HG02852 (cell line): ENCODE results near the gene PTPRK.

Experiments used
- ATAC-seq: cut with Tn5 transposase; IDR thresholded peaks from one replicate; pipeline ENCODE4 v1.9.1; 2021; ENCODE audit warnings: mild to moderate bottlenecking, moderate library complexity; ENCODE audit not compliant: unreplicated experiment

Gene PTPRK

DNA sequence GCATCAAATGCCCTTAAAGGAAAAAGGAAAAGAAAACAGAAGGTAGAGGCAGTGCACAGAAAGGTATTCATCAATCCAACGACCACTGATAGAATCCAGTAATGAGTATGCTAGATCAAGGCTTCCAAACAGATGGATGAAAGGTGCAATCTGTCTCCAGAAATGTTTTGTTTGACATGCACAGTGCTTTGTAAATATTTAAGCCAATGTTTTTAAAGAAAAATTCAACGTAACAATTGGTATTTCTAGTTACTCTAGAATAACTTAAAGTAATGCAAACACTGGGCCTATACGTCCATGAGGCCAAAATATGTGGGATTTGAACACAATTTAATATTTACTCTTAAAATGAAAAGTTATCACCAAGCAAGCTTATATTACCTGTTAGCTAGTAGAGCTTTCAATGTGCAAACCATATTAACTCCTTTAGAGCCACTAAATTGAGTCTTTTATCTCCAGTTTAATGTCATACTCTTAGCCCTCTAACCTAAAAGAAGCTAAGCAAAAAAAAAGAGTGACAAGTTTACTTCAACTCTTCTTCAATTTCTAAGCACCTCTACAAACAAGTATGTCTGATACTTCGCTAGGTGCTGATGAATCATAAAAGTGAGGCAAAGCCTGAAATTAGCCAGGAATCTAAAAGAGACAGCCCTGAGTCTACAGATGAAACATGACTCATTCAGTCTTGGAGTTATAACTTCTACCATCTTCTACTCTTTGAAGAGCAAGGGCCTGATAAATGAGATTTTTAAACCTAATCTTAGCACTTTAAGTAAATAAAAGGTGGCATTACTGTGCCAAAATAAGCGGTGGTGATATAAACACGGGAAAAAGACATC is 169.8 kb downstream of the PTPRK start:
- ATAC-seq = no peak

DNA sequence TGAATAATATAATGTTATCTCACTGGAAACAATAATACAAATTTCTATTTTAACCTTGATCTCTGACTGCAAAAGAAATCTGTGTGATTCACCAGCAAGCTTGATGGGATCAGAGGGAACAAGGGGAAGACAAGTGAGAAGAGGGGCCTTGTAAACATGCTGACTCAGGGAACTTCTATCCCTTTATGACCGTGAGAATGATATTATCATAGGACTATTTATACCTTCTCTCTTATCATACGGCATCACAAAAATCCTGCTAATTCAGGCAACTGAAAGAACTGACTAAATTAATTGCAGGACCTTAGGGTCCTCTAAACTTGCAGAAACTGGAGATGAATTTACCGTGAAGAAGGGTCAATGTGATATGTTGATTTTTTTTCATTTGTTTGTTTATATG is 173.3 kb downstream of the PTPRK start:
- no peak for ATAC-seq

DNA sequence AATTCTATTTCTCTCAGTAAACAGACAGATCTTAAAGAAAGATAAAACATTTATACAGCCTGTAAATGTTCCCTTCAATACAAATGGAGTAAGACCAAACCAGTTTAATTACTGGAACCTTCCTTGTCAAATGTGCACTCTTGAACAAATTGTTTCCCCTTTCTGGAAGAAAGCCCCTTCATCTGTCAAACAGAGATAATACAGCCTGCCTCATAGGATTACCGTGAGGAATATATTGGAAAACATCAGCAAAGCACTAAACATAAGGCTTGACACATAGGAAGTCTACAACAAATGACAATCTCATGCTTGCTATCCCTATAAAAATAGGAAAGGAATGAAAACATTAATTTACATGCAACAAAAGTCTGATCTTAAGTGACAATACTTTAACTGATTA is 173.8 kb downstream of the PTPRK start:
- ATAC-seq = no peak

DNA sequence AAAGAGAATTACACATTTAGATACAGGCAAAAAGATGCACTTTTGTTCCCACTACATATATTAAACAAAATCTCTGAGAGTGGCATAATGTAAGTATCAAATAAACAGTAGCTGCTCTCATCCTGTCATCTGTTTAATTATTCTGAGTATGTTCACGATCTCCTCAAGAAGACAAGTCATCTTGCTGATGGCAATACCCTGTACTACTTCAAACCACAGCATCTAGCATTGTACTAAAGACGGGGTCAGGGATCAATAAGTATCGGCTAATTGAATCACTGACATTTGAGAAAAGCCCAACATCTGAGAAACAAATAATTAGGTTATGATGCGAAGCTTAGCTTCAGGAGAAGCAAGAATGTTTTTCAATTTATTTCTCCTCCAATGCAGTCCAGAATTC is 175.1 kb downstream of the PTPRK start:
- no peak for ATAC-seq

DNA sequence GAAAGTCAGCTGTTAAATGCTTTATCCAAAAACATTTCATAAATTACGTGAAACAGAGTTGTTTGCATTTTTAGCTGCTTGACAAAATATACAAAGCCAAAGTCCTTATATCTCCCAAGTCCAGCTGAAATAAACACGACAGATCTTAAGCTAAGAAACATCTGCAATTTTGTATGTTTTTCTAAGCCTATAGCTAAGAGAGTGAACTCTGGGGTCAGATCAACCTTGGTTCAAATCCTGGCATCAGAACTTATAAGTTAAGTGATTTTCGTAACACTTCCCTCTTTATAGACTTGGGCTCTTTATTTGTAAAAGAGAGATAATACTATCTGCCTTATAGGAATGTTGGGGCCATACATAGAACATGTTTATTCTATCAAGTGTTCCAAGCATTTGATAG is 176.7 kb downstream of the PTPRK start:
- ATAC-seq = no peak

DNA sequence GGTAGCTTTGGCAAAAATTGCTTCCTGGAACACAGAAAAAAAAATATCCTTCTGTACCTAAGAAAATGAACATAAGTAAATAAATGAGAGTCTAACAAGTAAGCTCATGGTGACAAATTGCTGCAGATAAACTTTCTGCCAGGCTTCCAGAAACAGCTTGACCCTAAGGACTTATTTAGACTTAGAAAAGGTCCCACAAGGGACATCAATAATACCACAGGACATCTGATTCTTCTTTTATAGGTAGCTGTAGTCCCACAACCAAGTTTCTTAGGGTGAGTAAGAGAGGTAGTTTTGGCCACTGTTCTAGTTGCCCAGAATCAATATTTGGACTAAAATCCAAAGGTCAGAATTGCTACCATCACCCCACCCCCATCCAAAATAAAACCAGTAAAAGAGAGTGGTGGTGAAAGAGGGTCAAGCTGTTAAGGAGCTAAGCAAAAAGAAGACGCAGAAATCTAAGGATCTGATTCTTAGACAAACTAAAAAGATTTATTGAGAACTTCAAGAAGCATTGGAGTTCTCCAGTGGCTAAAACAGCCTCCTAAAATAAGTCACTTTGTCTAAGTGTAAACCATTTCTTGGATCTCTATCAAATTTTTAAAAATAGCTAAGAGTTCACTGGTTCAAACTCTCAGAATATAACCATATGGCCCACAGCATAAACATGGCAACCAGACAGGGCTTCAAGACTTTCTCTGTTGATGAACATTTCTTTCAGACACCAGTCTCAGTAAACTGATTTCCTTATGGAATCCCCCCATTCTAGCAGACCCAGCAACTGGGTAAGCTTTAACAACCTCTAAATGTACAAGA is 180.6 kb downstream of the PTPRK start:
- no peak for ATAC-seq

DNA sequence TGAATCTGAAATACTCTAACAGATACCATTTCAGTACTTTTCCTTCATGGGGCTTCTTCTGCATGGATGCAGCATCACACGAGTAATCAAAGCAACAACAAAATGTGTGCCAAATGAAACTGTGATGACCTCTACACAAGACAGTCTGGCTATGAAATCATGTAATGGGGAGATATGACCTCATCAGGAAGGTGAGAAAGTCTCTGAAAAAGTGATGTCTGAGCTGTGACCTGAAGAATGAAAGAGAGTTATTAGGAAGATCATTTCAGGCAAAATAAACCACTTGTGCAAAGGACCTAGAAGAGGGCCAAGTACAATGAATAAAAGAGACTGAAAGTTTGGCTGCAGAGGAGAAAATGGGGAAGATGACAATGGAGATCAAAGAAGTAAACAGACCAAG is 182.8 kb downstream of the PTPRK start:
- ATAC-seq = no peak

DNA sequence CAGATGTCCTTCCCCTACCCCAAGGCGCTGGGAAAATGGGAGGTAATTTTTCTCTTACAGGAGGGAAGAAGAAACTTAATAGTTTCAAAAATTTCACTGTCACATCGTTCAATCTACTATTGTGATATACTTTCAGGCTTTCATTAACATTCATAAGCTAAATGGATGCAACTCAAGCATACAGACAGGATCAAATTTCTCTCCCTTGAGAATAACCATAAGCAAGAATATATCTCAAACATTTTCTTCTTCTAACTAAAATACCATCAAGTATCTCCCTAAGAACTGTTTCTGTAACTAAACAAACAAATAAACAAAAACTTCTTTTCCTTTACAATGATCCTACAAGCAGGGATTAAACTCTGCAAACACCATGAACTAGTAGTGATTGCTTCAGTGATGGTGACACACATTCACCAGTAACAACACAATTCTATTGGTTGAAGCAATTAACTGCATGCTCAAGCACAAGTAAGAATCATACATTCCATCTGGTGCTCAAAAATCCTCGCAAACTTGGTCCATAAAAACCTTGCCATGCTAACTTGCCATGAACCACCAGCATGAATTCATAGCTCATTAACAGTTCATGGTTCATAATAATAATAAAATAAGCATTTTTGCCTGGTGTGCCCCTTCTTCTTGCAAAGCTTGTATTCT is 183.8 kb downstream of the PTPRK start:
- ATAC-seq = no peak

DNA sequence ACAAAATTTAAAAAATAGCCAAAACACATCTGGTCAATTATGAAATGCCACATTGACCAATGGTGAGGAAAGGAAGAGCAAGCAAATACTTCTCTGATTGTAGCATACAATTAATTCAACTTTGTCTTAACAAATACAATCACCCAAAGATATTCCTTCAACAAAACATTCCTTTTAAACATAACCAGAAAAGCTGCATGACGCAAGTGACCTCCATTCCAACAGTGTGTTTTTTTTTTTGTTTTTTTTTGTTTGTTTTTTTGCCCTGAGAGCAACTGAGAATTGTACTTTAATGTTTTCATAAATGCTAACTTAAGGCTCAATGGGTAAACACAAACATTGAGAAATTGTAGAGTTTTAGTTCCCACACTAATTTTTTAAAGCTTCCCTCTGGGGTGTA is 184.4 kb downstream of the PTPRK start:
- no peak for ATAC-seq

DNA sequence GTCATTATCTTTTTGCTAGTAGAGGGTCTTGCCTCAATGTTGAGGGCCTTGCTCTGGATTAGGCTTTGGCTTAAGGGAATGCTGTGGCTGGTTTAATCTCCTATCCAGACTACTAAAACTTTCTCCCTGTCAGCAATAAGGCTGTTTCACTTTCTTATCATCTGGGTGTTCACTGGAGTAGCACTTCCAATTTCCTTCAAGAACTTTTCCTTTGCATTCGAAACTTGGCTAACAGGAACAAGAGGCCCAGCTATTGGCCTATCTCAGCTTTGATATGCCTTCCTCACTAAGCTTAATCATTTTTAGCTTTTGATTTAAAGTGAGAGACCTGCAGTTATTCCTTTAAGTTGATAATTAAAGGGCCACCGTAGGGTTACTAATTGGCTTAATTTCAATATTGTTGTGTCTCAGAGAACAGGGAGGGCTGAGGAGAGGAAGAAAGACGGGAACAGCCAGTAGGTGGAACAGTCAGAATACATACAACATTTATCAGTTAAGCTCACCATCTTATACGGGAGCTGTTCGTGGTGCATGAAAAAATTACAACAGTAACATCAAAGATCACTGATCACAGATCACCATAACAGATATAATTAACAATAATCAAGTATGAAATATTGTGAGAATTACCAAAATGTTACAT is 186.7 kb downstream of the PTPRK start:
- ATAC-seq = no peak

DNA sequence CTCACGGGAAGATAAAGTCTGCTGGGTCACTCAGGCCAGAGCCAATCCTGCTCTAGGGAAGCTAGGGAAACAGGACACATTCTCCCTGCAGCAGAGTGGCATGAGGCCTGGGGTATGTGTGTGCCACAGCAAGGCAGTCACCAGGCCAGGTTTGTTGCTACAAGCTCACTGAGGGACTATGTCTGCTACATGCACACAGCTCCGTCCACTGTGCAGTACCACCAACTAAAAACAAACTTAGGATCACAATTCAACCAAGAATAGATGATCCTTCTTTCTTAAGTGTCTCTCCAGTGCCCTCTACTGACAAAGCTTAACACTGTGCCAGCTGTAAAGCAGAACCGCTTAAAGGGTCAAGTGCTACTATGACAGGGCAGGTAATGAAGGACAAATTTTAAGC is 192.5 kb downstream of the PTPRK start:
- ATAC-seq = peak; percentile 87

DNA sequence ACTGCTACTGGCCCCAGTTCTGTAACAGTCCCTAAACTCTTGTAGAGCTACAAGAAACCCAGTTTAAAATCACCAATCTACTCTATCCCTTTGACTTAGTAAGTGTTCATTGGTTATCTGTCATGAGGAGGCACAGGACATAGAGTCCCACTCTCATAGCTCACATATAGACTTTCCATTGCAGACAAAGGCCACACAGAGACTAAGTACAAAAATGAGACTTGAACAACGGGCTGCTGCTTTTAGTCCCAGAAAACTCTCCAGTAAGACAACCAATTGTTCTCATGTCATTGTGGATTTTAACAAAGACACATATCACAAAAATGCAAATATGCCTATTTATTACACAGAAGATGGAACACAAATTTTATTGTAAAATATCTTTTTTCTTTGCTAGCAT is 197.4 kb downstream of the PTPRK start:
- ATAC-seq = no peak

DNA sequence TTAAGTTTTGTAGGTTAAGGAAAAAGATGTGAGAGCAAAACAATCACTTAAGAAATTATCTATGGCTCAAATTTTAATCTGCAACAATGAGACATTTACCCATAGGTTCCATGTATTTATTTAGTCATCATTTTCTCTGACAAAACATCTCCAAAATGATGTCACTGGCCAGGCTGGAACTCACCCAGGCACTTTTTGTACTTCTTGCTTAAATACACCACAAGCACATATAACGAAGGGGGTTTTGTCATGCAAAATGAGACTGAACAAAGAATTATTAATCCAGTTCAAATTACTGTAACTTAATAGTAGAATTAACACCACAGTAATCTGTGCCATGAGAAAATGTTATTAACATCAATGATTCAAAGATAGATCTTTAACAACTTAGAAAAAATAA is 200.5 kb downstream of the PTPRK start:
- ATAC-seq = no peak

DNA sequence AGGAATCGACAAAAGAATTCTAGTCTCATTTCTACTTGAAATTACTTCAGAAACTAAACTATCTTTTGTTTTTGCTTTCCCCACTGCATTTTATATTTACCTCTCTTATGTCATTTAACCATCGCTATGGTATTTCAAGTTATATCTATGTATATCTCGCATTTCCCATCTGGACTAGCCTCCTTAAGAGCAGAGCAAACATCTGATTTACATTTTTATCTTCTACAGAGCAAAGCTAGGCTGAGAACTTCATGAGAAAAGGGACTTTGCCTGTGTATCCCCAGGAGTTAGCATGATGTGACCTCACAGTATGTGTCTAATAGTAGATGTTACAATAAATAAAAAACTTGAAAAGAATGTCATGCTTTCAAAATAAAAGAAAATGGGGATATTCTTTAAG is 201.2 kb downstream of the PTPRK start:
- no peak for ATAC-seq

DNA sequence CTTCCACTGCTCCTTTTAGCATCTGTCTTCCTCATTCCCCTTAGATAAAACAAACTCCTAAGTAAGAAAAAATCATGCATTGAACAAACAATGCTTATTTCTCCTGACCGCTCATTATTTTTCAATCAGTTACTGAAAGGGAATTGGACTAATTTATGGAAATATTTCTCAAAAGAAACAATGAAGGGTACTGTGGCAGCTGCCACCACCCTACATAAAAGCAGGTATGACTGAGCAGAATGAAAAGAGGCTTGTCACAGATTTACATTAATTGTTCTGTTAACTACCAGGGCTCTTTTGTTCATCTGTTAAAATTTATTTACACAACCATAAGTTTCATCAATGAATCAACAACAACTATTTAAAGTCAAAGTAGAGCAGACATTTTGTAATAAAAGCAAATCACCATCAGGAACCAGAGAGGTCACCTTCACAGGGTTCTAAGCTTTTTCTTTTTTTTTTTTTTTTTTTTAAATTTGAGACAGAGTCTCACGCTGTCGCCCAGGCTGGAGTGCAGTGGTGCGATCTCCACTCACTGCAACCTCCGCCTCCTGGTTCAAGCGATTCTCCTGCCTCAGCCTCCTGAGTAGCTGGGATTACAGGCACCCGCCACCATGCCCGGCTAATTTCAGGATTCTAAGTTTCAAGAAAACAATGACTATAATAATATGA is 204.0 kb downstream of the PTPRK start:
- ATAC-seq = no peak

DNA sequence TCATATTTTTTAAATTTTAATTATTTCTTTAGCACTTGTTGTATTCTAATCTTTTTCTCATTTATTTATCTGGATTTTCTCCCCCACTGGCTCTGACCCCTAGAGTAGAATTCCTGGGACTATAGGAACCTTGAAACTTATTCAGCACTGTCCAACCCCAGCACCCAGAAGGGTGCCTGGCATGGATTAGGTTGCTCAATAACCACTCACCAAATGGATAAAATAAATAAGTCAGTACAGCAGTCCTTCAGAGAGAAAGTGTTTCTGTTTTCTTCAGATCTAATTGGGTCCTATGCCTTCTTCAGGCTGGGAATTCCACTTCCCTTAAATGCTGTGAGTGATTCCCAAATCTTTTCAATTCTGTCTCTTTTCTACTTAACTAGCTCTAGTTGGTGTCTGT is 206.2 kb downstream of the PTPRK start:
- ATAC-seq = no peak

DNA sequence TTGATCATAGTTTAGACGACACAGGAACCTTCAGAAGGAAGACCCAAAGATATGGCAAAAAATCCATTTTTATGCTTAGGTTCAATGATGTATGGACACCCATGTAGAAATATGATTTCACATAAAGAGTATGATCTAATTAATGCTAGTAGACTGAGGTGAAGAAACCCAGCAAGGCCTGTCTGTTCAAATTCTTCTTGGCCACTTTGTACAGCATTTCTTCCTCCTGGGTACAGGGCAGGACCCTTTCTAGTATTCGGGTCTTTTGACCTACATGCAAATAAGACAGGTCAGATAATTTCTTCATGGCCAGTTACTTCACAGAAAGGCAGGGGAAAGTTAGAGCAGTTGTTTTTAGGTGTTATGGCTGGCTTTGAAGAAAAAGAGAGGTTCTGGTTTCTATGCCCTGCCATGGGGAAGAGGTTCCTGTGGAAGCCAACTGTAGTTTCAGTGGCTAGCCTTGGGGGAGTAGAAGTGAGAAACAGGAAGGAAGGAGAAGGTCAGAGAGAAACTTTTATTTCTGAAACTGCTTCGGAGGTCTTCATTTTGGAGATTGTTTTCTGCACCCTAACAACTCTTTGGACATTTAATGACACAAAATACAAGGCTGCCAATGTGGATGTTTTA is 208.3 kb downstream of the PTPRK start:
- no peak for ATAC-seq

DNA sequence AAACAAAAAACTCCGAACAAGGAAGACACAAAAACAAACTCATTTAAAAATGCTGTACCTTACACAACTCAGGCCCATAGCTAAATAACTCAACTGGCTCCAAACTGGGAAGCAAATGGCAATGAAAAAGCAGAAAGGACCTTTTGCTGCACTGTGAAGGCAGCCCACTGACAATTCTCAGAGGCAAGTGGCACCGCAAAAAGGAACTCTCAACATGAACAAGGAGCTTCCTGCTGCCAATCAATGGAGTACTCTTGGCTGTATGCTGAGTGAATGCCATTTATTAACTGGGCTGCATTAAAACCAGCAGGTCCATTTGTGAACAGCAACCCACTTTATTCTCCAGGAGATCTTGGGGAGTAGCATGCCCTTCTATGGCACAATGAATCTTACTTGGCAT is 209.9 kb downstream of the PTPRK start:
- ATAC-seq = no peak

DNA sequence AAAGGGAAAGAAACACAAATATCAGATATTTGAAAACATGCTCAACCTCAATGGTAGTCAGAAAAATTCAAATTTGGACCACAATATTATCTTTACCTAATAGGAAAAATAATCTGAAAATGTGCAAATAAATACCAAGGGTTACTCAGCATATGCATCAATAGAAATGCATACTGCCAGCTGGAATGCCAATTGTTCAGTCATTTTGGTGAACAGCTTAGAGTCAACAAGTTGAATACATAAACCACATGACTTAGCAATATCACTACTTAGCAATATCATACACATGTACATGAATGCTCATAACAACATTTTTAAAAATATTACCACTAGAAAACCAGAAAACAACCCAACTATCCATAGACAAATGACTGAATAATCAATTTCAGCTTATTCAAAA is 212.7 kb downstream of the PTPRK start:
- no peak for ATAC-seq

DNA sequence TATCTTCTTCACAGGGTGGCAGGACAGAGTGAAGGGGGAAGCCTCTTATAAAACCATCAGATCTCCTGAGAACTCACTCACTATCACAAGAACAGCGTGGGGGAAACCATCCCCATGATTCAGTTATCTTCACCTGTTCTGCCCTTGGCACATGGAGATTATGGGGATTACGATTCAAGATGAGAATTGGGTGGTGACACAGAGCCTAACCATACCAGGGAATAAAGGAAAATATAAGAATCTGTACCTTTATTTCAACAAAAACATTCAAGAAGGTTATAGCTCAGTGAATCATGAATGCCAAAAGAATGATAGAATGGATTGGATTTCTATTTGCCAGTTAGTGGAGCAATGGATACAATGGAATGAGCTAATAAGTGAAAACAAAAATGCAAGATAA is 214.4 kb downstream of the PTPRK start:
- no peak for ATAC-seq
